ENCODE data around the gene UACA.

DNA sequence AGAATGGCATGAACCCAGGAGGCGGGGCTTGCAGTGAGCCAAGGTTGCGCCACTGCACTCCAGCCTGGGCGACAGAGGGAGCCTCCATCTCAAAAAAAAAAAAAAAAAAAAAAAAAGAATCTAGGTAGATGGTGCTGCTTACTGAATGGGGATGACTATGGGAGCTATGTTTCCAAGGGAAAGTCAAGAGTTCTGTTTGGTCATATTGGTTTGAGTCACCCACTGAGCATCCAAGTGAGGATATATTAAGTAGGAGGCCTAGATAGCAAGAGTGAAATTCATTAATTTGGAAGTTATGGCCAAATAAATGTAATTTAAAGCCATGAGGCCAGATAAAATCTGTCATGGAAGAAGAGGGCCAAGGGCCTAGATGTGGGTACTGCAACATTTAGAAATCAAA, 9.0 kb upstream of the UACA start:
- TF ChIP-seq, protein P1, sequence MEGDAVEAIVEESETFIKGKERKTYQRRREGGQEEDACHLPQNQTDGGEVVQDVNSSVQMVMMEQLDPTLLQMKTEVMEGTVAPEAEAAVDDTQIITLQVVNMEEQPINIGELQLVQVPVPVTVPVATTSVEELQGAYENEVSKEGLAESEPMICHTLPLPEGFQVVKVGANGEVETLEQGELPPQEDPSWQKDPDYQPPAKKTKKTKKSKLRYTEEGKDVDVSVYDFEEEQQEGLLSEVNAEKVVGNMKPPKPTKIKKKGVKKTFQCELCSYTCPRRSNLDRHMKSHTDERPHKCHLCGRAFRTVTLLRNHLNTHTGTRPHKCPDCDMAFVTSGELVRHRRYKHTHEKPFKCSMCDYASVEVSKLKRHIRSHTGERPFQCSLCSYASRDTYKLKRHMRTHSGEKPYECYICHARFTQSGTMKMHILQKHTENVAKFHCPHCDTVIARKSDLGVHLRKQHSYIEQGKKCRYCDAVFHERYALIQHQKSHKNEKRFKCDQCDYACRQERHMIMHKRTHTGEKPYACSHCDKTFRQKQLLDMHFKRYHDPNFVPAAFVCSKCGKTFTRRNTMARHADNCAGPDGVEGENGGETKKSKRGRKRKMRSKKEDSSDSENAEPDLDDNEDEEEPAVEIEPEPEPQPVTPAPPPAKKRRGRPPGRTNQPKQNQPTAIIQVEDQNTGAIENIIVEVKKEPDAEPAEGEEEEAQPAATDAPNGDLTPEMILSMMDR (IDR thresholded peaks at IDR 0.05; ENCODE audit: low read depth, low read length): no peak
- no peak for TF ChIP-seq EZH2phosphoT487 (IDR thresholded peaks at IDR 0.05; ENCODE audit: low read depth)

Measured in OCI-LY3 (cell line).